Measurements from ENCODE around the gene FAM72D.
"Not testable (repeated sequence)": the region's sequence is repeated elsewhere in the genome, so short reads cannot be mapped to it uniquely, and the experiment has no call there.

DNA sequence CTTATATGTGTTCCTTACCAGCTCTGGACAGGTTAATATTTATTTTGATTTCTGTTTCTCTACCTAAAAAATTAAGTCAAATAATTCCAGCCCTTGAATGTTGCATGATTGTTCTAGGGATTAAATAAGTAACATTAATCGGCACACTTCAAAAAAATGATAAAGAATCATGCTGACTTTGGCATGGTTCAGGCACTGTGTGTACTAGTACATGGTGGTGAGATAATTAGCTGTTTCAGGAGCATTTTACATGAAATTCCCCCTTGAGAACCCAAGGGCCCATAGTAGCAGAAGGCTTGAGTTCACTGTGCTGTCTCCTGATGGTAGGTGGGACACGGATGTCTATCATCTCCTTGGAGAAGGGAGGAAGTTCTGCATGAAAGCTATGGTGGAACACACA is 44.8 kb downstream of the FAM72D start:
- TF ChIP-seq, protein P1, sequence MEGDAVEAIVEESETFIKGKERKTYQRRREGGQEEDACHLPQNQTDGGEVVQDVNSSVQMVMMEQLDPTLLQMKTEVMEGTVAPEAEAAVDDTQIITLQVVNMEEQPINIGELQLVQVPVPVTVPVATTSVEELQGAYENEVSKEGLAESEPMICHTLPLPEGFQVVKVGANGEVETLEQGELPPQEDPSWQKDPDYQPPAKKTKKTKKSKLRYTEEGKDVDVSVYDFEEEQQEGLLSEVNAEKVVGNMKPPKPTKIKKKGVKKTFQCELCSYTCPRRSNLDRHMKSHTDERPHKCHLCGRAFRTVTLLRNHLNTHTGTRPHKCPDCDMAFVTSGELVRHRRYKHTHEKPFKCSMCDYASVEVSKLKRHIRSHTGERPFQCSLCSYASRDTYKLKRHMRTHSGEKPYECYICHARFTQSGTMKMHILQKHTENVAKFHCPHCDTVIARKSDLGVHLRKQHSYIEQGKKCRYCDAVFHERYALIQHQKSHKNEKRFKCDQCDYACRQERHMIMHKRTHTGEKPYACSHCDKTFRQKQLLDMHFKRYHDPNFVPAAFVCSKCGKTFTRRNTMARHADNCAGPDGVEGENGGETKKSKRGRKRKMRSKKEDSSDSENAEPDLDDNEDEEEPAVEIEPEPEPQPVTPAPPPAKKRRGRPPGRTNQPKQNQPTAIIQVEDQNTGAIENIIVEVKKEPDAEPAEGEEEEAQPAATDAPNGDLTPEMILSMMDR (IDR thresholded peaks at IDR 0.05; ENCODE audit: control extremely low read depth in 1 of 3, insufficient read depth in 1 of 3, low read depth in 1 of 3, low read length in 3 of 3): not testable (repeated sequence)
- not testable (repeated sequence) for TF ChIP-seq SP2 (IDR thresholded peaks at IDR 0.05; ENCODE audit: low read length); EZH2 (IDR thresholded peaks at IDR 0.05; ENCODE audit: low read depth, low read length, severe bottlenecking); EP300 (IDR thresholded peaks at IDR 0.05; ENCODE audit: borderline replicate concordance in 1 of 2, low read depth in 2 of 2, low read length in 2 of 2); POLR2A (IDR thresholded peaks at IDR 0.05; ENCODE audit: control extremely low read depth in 1 of 2, low read depth in 2 of 2, low read length in 2 of 2); HDAC6 (IDR thresholded peaks at IDR 0.05; ENCODE audit: low read depth, low read length); TAF1 (IDR thresholded peaks at IDR 0.05; ENCODE audit: low read depth, low read length)
- TF ChIP-seq, protein P2, sequence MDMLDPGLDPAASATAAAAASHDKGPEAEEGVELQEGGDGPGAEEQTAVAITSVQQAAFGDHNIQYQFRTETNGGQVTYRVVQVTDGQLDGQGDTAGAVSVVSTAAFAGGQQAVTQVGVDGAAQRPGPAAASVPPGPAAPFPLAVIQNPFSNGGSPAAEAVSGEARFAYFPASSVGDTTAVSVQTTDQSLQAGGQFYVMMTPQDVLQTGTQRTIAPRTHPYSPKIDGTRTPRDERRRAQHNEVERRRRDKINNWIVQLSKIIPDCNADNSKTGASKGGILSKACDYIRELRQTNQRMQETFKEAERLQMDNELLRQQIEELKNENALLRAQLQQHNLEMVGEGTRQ (IDR thresholded peaks at IDR 0.05; ENCODE audit: low read length): not testable (repeated sequence)
